Spleen (tissue), 7 donors: ENCODE data around the gene QRFP.

Experiments used
- POLR2AphosphoS5 ChIP-seq, 3 donors: sonication (generic); formaldehyde crosslinking; IDR thresholded peaks; one replicate each; pipeline ENCODE4 v1.5.1; 2017; ENCODE audit warnings: antibody characterized with exemption in 3 of 3
- TF ChIP-seq, protein P1 (sequence below), 11 experiments: fragments of 200-600 bp in 7 of 11; fragments of 450-650 bp in 4 of 11; sonication (generic) in 4 of 11; IDR thresholded peaks in 8 of 11; conservative IDR thresholded peaks in 3 of 11; 1 replicate in 7 of 11; 2 replicates in 4 of 11; pipeline versions ENCODE4 v1.4.0 to v1.8.0; 2016 to 2021; ENCODE audit warnings: antibody characterized with exemption in 11 of 11, inconsistent platforms in 4 of 11, mild to moderate bottlenecking in 1 of 11
- donor health status: DM: no; HTN: no; CAD: no; lungs with moderate emphysema.
- donor health status: DM: no; HTN: no; CAD: no.
- donor health status: DM: no; HTN: no; CAD: no.

DNA sequence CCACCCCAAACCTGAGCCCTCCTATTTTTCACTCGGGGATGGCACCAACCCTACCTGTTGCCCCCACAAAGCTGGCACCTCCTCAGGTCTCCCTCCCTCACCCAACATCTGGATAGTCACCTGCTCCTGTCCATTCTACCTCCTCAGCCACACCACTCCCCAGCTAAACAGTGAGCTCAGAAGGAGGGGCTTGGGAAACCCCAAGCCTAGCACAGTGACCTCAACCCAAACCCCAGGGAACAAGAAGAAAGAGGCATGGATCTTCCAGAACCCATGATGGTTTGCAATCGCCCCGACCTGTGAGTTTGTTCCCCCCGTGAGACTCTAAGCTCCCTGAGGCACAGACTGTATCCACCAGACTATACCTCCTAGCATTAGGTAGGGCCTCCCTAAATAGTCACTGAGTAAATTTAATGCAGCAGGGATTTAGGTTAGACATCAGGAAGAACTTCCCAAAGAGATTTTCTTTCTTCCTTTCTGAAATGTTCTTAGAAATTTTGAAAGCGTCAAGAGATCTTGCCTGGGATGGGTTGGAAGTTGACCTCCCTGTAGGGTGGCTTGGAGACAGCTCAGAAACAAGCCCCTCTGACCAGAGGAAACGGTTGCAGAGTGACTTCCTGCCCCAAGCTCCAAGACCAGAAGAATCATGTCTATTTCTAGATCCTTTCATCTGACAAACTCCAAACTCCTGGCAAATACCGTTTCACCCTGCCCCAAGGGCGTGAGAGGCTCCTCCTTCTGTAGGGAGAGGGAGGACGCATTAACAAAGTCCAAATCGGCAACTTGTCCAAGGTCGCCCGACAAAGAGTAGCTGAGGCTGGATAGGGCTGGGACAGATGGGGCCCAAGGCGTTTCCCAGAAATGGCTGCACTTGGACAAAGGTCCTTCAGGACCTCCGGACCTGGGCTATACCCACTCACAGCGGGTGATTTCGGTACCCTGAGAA is 38.4 kb upstream of the QRFP start:
- TF ChIP-seq POLR2AphosphoS5 (IDR thresholded peaks at IDR 0.05): no peak
- TF ChIP-seq, protein P1, sequence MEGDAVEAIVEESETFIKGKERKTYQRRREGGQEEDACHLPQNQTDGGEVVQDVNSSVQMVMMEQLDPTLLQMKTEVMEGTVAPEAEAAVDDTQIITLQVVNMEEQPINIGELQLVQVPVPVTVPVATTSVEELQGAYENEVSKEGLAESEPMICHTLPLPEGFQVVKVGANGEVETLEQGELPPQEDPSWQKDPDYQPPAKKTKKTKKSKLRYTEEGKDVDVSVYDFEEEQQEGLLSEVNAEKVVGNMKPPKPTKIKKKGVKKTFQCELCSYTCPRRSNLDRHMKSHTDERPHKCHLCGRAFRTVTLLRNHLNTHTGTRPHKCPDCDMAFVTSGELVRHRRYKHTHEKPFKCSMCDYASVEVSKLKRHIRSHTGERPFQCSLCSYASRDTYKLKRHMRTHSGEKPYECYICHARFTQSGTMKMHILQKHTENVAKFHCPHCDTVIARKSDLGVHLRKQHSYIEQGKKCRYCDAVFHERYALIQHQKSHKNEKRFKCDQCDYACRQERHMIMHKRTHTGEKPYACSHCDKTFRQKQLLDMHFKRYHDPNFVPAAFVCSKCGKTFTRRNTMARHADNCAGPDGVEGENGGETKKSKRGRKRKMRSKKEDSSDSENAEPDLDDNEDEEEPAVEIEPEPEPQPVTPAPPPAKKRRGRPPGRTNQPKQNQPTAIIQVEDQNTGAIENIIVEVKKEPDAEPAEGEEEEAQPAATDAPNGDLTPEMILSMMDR (IDR thresholded peaks at IDR 0.05 in 8 of 11, conservative IDR thresholded peaks at IDR 0.05 in 3 of 11): no peak
